Measurements from ENCODE around the gene MAP3K20.
"Not testable (repeated sequence)": the region's sequence is repeated elsewhere in the genome, so short reads cannot be mapped to it uniquely, and the experiment has no call there.

MAP3K20 gene

DNA sequence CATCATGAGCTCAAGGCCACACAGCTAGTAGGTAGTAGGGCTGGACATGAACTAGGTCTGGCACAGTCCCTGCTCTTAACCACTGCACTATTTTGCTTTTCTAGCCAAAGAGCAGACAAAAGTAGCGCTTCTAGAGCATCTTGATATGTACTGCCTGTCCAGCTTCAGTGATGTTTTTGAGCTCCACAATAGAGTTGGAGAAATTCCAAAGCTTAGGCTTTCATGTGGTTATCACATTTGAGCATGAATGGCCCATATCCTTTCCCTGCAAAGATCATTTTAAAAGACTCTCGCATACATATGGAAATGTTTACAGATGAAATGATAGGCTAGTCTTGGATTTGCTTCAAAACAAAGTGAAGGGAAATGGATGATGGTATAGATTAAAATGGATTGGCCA, 128.7 kb downstream of the MAP3K20 start:
- no peak for DNase-seq (ENCODE audit: low read depth)

DNA sequence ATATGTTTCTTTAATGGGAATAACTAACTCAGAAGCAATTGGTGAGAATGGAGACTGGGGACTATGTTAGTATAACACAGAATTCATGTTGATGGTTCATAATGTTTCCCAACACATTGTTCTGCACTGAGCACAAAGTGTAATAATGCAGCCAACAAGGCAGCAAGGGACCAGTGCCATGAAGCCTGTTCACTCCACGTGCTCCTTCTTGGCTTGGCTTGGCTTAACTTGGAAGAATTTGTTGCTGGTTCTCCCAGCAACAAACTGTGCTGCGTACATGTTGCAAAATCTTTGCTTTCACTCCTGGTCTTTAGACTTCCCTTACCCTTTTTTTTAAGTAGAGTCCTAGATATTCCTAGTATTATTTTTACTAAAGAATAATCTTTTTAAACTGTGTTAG, 129.7 kb downstream of the MAP3K20 start:
- peak; percentile 22 for DNase-seq (ENCODE audit: low read depth)

DNA sequence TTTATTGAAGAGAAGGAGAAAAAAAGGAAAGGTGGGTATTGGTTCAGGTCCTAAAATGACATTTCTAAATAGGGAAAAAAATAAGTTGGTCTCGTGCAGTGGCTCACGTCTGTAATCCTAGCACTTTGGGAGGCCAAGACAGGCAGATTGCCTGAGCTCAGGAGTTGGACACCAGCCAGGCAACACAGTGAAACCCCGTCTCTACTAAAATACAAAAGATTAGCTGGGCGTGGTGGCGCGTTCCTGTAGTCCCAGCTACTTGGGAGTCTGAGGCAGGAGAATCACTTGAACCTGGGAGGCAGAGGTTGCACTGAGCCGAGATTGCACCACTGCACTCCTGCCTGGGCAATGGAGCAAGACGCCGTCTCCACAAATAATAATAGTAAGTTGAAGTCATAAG, 131.5 kb downstream of the MAP3K20 start:
- not testable (repeated sequence) for DNase-seq (ENCODE audit: low read depth)

- DNase-seq (ENCODE audit: low read depth), result peak; percentile 96
Observed at GRCh38 chr2:173210270-173211196, 134.9 kb downstream of the MAP3K20 start.

DNA sequence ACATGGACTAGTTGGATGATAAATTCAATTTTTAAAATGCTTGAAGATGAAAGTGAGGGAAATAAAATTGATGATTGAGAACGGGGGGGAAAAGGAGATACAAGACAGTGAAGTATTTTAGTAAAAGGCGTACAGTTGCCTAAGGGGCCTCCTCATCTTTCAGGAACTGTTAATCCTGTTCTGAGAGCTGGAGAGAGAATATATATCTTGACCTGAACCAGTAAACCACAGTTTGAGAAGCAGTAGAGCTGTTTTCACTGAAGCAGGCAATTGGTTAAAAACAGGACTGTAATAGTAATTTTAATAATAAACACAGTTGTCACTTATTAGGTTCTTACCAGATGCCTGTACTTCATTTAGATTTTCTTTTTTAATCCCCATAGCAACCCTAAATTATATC, 137.5 kb downstream of the MAP3K20 start:
- DNase-seq (ENCODE audit: low read depth), result no peak

- DNase-seq (ENCODE audit: low read depth), result no peak
Observed at GRCh38 chr2:173214213-173214612, 138.6 kb downstream of the MAP3K20 start.

DNA sequence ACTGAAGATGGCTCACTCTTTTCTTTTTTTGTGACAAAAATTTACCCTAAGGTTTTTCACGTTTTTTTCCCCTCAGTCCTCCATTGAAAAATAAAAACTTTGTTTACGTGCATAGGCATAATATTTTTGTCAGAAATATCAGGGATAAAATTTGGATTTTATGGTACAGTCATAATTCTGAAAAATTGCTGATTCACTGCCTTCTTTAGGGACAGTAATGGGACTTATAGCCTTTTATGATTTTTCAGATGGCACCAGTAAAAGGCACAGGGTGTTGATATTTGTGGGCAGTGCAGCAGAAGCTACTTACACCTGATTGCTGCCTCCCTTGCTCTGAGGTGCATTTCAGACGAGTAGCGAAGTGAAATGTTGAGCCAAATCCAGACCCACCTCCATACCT, 139.7 kb downstream of the MAP3K20 start:
- DNase-seq (ENCODE audit: low read depth), result no peak

DNA sequence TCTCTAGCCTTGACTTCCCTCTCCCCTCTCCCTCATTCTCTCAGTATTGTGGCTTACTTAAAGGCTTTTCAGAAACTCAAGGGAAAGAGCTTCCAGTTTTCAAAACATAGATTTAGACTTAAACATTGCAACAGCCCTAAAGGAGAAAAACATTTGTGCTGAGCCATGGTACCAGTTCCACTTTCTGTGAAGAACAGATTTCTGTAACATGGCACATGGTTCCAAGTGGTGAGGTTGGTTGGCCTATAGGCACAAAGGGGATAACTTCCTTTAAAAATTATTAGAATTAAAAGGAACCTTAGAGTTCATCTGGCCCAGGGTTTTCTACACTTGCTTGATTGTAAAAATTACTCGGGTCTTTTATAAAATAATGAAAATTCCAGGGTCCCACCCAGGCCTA, 140.4 kb downstream of the MAP3K20 start:
- DNase-seq (ENCODE audit: low read depth), result no peak

GRCh38 chr2:173216668-173217067, 141.0 kb downstream of the MAP3K20 start:
- DNase-seq (ENCODE audit: low read depth), result no peak

DNA sequence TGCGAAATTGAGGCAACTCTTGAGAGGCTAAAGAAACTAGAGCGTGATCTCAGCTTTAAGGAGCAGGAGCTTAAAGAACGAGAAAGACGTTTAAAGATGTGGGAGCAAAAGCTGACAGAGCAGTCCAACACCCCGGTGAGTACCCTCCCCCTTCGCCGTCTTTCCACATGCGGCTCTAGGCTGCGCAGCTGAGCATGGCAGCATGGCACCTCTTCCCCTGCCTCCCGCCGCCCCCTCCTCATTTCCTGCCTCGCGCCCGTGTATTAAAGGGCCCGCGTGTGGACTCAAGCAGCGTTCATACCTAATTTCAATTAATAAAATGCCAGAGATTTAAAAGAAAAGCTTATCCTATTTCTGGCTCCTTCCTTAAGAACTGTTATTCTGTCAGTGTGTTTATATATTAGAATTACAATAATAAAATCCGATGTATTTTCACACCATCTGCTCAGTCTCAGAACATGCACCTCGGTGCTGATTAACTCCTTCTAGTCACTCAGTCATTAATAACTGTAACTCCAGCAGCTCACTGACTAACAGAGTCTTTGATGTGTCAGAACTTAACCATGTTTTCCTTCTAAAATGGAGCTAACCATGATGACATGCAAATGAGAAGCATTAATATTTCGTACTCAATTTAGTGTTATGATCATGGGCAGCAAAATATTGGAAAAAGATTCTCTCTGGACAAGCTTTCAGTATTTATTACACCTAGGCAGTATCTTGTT, 141.6 kb downstream of the MAP3K20 start:
- DNase-seq (ENCODE audit: low read depth), result no peak

DNA sequence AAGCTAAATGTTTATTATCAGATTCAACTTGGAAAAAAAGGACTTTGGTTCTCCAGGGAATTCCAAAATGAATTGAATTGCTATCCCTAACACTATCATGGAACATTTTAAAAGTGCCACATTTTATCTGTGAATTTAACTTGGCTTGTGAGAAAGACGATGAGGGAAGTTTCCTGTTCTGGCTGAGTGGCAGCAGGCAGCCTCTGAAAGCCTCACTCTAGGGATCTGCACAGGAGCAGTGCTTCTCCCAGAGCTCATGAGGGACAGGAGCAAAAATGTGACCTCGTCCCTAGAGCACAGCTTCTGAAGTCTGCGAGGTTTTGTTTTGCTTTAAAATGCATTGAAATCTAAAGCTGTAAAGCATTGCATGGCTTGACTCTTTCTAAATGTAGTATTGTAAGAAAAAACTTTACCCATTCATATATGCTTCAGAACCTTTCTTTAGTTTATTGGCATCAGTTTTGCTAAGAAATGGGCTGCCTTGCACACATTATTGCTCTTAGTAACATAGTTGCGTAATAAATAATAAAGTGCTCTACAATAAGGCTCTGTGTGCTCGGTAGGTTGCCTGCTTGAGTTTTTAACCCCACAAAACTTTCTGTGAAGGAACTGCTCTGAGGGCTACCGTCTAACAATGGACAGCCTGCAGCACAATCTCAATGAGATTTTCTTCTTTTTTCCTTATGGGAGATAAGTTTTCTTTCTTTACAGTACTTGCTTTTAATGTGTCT, 142.8 kb downstream of the MAP3K20 start:
- DNase-seq (ENCODE audit: low read depth), result peak; percentile 10

DNA sequence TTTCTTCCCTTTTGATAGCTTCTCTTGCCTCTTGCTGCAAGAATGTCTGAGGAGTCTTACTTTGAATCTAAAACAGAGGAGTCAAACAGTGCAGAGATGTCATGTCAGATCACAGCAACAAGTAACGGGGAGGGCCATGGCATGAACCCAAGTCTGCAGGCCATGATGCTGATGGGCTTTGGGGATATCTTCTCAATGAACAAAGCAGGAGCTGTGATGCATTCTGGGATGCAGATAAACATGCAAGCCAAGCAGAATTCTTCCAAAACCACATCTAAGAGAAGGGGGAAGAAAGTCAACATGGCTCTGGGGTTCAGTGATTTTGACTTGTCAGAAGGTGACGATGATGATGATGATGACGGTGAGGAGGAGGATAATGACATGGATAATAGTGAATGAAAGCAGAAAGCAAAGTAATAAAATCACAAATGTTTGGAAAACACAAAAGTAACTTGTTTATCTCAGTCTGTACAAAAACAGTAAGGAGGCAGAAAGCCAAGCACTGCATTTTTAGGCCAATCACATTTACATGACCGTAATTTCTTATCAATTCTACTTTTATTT, 145.6 kb downstream of the MAP3K20 start:
- no peak for DNase-seq (ENCODE audit: low read depth)

DNA sequence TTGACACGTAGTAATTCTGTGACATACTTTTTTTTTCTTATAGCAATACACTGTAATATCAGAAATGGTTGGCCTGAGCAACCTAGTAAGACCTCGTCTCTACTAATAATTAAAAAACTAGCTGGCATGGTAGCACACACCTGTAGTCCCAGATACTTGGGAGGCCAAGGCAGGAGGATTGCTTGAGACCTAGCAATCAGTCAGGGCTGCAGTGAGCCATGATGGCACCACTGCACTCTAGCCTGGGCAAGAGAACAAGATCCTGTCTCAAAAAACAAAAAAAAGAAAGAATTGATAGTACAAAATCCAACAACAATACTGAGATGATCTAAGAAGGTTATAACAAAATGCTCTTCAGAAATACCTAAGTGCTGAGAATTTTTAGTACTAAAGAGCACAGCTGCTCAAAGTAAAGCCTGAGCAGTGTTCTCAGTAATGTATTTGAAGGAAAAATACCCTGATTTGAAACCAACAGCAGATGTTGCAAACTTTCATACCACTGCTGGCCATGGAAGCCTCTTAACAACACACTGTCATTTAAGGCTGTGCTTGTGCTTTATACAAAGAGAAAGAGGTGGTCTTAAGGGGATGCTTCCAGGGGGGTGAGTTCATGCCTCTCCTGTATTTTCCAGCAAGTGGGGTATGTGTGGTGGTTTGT, 146.4 kb downstream of the MAP3K20 start:
- DNase-seq (ENCODE audit: low read depth), result no peak

- no peak for DNase-seq (ENCODE audit: low read depth)
Observed at GRCh38 chr2:173223871-173224270, 148.2 kb downstream of the MAP3K20 start.

DNA sequence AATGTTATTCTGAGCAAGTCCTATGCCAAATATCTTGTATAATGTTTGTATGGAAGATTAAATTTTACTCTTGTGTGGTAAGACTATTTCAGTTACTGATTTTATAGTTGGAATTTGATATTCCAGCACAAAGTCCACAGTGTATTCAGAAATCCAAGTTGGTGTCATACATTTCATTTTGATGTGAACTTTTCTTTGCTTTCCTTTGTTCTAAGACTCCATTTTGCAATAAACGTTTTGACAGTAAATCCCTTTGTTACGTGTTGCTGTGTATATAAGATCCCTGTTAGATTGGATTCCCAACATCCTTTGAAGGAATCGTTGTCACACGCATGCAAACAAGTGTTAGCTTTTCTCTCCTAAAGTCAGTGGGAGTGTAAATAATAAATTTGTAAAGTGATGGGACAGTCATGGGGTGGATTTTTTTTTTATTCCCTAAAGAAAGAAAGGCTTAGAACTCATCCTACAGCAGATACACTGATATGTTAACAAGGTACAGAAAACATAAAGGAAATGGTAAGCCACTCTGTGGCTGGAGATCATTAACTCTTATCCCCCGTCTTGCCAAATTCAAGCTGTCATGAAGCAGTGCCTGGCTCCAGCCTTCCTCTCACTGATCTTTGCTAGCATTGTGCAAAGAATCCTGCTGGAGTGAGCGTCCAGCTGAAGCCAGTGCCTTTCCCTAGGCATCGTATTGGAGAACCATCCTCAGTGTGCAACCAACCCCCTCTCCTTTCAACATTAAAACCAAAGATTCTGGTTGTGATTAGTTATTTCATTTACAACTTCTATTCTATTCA, 151.5 kb downstream of the MAP3K20 start:
- no peak for DNase-seq (ENCODE audit: low read depth)

DNA sequence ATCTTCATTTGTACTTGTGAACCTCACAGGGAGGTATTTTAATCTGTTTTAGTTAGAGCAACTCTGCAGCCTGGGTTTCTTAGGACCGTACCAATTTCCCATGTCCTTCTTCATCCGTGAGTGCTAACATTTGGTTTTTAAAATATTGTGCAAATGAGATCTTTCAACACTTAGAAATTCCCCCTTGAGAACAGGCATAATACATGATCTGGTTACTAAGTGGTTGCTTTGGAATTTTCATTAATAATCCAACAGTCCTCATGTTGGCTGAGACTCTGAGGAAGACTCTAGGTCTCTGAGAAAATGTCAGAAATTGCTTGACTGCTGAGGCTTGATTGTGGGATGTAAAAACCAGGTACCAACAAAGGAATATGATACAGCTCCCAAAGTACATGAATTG, 153.4 kb downstream of the MAP3K20 start:
- DNase-seq (ENCODE audit: low read depth), result no peak

- no peak for DNase-seq (ENCODE audit: low read depth)
Observed at GRCh38 chr2:173230181-173230580, 154.5 kb downstream of the MAP3K20 start.

GRCh38 chr2:173231042-173231441, 155.4 kb downstream of the MAP3K20 start:
- DNase-seq (ENCODE audit: low read depth), result no peak

DNA sequence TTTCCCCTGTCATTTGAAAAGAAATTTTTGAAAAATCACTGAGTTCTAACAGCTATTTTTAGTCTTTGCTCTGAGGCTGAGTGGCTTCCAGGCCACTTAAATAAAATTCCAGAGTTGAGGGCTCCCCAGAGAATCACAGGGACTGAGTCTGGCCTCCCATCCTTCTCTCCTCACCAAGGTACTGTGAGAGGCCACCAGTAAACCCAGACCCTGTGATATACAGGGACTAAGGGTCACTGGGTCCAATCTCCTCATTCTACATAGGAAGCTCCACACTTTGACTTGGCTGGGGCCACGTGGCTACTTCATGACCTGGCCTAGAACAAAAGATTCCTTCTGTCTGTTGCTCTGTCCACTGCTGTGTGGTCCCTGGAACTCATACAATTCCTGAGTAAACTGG, 155.8 kb downstream of the MAP3K20 start:
- no peak for DNase-seq (ENCODE audit: low read depth)

DNA sequence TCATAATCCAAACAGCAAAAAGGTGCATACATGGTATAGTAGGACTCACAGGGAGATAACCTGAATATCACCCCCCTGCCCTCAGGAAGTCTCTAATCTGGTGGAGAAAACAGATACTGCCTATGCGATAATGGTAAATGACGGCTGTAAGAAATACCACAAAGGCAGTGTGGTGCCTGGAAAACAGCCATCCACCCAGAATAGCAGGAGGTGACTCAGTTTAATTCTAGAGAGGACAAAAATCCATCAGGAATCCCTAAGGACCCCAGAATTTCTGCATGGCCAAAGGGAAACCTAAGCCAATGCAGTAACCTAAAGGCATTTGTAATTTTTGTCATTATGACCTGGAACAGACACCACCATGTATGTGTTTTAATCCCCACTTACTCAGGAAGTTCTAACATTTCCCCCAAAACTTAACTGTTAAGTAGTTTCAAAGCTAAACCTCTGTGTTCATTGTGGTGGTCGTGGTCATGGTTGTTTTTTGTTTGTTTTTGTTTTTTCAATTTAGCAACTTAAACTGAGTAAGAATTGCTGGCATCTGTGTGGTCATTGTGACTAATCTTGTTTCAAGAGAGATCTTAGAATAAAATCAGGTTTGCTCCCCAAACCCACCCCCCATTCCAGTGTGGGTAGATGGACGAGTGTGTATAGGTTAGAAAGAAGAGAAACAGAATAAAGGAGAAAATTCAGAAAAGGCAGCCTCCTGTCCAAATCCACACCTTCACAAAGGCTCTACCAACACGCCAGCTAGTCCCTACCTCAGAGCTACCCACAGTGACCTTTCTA, 157.5 kb downstream of the MAP3K20 start:
- peak; percentile 30 for DNase-seq (ENCODE audit: low read depth)

Measured in EH (cell line).